ENCODE data around the gene COMMD7.
"Not testable (repeated sequence)": the region's sequence is repeated elsewhere in the genome, so short reads cannot be mapped to it uniquely, and the experiment has no call there.

The COMMD7 gene

GRCh38 chr20:32765230-32765875 lies 22.1 kb upstream of the COMMD7 start:
- not testable (repeated sequence) for DNase-seq (ENCODE audit: low read depth)

- no peak for DNase-seq (ENCODE audit: low read depth)
These were observed 21.0 kb upstream of the COMMD7 start for GRCh38 chr20:32764005-32764960.

DNA sequence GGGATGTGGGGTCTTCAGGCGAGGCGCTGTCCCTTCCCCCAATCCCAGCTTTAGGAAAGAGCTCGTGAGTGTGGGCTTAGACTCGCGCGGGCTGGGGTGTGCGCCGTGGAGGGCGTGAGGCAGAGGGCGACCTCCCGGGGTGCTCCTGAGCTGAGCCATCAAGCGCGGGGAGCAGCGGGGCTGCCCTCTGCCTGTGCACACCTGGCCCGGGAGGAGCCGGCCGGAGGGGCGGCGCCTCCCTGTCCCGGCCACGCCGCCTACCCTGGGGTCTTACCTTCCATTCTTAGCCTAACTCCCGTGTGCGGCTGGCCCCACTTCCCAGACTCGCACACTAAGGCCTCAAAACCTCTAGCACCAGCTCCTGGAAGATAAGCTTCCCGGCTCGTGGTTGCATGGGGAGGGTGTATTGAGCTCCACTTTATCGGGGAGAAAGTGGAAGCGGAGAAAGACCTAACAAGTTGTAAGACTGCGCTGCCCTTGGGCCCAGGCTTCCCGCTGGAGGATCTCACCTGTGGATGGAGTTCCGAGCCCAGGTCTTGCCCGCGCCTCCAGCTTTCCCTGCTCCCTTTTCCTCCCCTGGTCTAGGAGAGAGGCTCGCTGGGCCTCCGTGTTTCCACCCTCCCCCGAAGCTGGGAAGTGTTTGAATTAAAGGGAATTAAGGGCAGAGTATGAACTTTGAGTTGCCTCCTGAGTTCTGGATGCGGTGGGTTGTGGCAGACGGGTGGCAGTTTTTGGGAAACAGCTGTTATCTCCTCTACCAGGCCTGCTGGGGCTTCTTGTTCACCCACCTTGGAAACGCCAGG lies 20.1 kb upstream of the COMMD7 start:
- no peak for DNase-seq (ENCODE audit: low read depth)

GRCh38 chr20:32762754-32763201 lies 19.5 kb upstream of the COMMD7 start:
- no peak for DNase-seq (ENCODE audit: low read depth)

DNA sequence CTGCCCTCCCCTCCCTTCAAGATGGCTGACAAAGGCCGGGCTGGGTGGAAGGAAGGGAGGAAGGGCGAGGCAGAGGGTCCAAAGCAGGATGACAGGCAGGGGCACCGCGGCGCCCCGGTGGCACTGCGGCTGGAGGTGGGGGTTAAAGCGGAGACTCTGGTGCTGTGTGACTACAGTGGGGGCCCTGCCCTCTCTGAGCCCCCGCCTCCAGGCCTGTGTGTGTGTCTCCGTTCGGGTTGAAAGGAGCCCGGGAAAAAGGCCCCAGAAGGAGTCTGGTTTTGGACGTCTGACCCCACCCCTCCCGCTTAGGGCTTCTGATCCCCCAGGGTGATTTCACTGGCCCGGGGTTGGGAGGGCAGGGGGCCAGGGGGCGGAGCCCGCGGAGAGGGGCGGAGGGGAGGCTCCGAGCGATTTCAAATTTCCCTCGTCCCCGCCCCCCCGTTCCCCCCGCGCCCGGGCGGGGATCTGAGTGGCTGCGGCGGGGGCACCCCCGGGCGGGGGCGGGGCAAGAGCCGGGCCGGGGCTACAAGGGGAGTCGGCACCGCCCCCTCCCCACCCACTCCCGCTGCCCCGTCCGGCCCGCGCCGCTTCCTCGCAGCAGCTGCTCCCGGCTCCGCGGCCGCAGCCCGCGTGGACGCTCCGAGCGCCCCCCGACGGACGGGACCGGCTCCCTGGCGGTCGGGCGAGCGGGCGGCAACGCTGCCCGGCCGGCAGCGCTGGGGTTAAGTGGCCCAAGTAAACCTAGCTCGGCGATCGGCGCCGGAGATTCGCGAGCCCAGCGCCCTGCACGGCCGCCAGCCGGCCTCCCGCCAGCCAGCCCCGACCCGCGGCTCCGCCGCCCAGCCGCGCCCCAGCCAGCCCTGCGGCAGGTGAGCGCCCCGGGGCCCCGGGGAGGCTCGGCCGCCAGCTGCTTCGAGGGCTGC lies 18.8 kb upstream of the COMMD7 start, which contains the start of gene DNMT3B:
Gene DNMT3B (plus strand): TSS at position 555 of the 923 bp plus-strand sequence. CDS start 17,939 bp downstream, outside the sequence.
- peak; percentile 48 for DNase-seq (ENCODE audit: low read depth)

DNA sequence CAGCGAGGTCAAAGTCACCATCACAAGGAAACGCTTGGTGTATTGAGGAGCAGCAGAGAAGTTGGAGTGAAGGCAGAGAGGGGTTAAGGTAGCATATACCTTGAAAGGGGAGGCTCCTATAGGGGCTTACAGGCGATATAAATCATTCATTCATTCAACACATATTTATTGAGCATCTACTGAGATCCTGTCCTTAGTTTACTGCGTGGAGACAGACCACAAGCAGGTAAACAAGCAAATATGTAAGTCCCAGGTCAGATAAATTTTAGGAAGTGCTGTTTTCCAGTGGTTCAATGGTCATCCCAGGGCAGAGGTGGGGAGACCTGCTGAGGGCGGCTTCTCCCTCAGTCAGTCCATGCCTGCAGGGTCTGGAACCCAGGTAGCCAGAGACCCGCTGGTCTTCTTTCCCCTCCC lies 18.2 kb upstream of the COMMD7 start:
- no peak for DNase-seq (ENCODE audit: low read depth)

- no peak for DNase-seq (ENCODE audit: low read depth)
These were observed 12.9 kb upstream of the COMMD7 start for GRCh38 chr20:32756156-32756555.

GRCh38 chr20:32753731-32754130 lies 10.5 kb upstream of the COMMD7 start:
- DNase-seq (ENCODE audit: low read depth) = no peak

DNA sequence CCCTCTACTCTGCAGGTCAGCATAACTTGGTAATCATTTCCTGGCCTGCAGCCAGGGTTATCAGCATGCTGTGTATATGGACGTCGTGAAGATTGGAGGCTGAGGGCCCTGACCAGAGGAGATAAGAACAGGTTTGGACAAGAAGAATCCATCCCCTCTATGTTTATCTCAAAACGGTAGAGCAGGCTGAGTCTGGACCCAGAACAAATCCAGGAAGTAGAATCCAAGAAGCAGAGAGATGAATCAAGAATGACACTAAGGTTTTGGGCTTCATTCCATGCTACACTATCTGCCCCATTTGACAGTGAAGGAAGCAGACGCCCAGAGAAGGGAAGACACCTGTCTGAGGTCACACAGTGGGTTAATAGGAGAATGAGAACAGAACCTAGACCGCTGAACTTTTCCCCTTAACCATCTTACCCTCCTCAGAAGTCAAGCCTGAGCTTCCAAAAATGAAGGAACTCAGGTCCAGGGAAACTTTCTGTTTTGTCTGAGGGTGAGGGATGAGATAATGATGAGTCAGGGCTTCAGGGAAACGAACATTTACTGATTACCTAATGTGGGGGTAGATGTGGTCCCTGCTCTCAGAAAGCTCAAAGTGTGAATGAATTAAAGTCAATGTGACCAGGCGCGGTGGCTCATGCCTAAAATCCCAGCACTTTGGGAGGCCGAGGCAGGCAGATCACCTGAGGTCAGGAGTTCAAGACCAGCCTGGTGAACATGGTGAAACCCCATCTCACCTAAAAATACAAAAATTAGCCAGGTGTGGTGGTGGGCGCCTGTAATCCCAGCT lies 9.4 kb upstream of the COMMD7 start:
- DNase-seq (ENCODE audit: low read depth) = no peak

DNA sequence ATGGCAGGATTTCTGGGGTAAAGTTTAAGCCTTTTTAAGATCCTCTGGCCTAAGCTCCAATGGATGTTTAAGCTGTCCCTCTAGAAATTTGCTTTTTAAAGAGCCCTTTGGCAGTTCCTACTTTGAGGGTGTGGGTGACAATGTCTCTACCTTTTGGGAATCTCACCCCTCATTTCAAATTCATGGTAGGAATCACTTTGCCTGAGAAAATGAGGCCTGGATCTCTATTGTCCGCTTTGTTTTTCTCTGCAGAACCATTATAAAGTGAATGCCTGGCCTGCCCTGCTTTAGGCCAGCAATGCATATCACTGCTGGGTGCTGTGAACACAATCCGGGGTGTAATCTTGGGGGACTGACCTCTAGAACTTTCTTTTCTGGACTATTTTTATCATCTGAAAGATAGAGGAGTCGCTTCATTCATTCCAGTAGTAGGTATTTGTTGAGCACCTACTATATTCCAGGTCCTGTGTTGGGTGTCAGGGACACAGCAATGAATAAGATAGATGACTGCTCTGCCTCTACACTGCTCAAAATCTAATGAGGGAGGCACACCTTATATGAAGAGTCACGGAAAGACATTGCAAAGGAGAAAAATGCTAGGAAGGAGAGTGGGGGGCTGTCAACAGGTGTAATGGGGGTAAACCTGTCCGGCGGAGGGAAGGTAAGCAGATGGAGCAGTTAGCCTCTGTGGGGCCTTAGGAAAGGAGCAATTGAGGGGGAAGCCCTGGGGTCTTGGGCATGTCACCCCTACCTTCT lies 8.6 kb upstream of the COMMD7 start:
- DNase-seq (ENCODE audit: low read depth) = no peak

GRCh38 chr20:32751293-32751692 lies 8.0 kb upstream of the COMMD7 start:
- no peak for DNase-seq (ENCODE audit: low read depth)

DNA sequence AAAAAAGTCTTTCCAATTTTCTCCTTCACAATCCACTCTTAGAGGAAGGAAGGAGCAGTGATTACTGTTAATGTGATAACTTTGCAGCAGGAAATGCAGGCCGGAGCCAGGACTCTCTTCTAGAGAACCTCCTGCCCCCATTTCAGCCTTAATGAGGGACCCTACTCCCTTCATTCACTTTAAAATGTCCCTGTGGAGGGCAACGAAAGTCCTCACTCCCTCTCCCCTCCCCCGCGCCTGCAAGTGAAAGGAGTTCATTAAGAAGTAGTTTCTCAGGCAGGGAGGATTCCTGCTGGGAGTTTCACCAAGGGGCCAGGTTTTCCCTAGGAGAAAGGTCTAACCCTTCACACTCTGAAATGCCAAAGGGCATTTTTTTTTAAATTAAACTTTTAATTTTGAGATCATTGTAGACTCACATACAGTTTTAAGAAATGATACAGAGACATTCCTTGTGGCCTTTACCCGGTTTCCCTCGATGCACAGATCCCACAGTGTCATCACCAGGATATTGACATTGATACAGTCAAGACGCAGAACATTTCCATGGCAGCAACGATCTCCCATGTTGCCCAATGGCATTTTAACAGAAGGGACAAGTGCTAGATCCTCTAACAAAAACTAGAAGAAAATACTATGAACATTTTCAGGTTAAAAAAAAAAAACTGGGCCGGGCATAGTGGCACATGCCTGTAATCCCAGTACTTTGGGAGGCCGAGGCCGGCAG lies 6.8 kb upstream of the COMMD7 start:
- no peak for DNase-seq (ENCODE audit: low read depth)

DNA sequence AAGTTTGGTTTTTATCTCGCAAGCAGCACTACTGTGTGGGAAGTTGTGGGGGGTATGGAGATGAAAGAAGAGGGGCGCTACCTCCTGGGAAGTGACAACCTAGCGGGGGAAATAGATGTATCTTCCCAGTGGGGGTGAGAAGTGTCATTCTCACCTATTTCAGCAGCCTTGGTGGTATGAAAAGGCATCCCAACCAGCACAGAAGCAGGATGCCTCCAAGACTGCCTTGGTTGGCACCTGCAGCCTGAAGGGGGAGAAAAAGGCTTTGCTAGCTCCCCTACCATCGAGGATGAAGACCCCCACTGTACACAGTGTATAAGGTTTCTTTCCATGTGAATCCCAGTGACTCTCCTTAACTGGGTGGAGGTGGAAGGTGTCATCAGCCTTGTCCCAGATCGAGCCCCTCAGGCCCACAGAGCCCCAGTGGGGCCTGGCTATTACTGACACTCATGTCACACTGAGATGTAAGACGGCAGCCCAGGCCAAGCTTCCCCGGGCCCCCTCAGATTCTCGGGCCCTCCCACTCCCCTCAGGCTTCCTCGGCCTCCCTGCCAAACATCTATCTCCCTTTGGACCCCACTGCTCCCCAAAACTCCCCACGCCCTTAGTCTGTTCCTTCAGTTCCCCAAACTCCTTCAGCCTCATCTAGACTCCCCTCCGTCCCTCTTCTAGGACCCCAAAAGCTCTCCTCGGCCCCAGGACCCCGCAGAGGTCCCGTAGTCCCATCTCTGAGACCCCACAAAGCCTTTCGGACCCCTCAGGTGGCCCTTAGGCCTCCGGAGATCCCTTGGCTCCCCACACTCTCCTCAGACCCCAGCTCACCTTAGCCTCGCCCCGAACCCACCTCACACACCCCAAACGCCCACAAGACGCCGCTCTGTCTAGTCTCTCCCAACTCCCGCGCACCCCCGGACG lies 688 bp downstream of the COMMD7 start:
- no peak for DNase-seq (ENCODE audit: low read depth)

DNA sequence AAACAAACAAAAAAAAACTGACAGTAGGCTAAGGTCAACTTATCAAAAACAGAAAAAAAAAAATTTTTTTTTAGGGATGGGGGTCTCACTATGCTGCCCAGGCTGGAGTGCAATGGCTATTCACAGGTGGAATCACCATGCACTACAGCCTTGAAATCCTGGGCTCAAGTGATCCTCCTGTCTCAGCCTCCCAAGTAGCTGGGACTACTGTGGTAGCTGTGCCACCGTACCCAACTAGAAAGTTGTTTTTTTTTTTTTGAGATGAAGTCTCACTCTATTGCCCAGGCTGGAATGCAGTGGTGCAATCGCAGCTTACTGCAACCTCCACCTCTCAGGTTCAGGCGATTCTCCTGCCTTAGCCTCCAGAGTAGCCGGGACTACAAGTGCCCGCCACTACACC lies 2.1 kb downstream of the COMMD7 start:
- DNase-seq (ENCODE audit: low read depth) = no peak

- no peak for DNase-seq (ENCODE audit: low read depth)
These were observed 5.7 kb downstream of the COMMD7 start for GRCh38 chr20:32737371-32738223.

DNA sequence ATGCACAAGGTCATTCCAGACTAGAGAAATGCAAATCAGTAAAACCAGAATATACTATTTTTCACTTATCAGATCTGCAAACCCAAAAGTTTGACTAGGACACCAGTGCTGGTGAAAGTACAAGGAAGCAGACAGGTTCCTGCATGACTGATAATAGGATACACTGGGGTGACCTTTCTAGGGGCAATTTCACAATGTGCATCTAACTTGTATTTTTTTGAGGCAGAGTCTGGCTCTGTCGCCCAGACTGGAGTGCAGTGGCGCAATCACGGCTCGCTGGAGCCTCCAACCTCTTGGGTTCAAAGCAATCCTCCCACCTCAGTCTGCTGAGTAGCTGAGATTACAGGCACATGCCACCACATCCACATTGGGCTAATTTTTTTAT lies 11.4 kb downstream of the COMMD7 start:
- DNase-seq (ENCODE audit: low read depth) = no peak

GRCh38 chr20:32729334-32729733 lies 13.9 kb downstream of the COMMD7 start:
- DNase-seq (ENCODE audit: low read depth) = not testable (repeated sequence)

Data from stimulated activated CD8-positive, alpha-beta memory T cell treated with anti-CD3 and anti-CD28 coated beads, Interleukin-12 subunit alpha, Interleukin-12 subunit beta, amount 100 ng/mL, for 1 hour (primary cell).